ENCODE data around the gene ZWINT. TPM values are rescaled to one million over a fixed set of nuclear protein-coding genes. Genes with fewer than 3 reads are reported as not detected.

Gene ZWINT, protein sequence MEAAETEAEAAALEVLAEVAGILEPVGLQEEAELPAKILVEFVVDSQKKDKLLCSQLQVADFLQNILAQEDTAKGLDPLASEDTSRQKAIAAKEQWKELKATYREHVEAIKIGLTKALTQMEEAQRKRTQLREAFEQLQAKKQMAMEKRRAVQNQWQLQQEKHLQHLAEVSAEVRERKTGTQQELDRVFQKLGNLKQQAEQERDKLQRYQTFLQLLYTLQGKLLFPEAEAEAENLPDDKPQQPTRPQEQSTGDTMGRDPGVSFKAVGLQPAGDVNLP
- total RNA-seq: not detected

- Histone ChIP-seq H3K9me3 (no peaks in the 10 kb centered on the region), H3K27ac (peak within 1 kb of the TSS; percentile 31 to 46), H3K36me3 (no peaks in the 10 kb centered on the region), H3K27me3 (no peaks in the 10 kb centered on the region), H3K4me3 (peak within 1 kb of the TSS; percentile 67 to 77), H3K4me1 (peaks cover 0 to 3% of the 10 kb centered on the region in 2 donors)
- TF ChIP-seq CTCF (IDR thresholded peaks at IDR 0.05): no peak
- intact Hi-C loops (cut with DNase I): no loop called here
- peak; percentile 67 to 95 for DNase-seq (ENCODE audit: low spot score in 2 of 2)
Measured at GRCh38 chr10:56360967-56361612, at the start of gene ZWINT. Gene ZWINT (minus strand): TSS chr10:56361259. CDS start chr10:56361236, 23 bp downstream.

- H3K27me3 ChIP-seq: no peaks in the 10 kb centered on the region
- no peak overlapping the region for H3K27ac ChIP-seq
- no peaks in the 10 kb centered on the region for H3K36me3 ChIP-seq
- DNase-seq (ENCODE audit: low spot score in 2 of 2): no peak
- H3K4me1 ChIP-seq: no peaks in the 10 kb centered on the region
- TF ChIP-seq CTCF (IDR thresholded peaks at IDR 0.05): no peak
- no peaks in the 10 kb centered on the region for H3K9me3 ChIP-seq
- no peak overlapping the region for H3K4me3 ChIP-seq
- intact Hi-C loops (cut with DNase I): no loop called here
Measured at GRCh38 chr10:56383806-56384205, 22.7 kb upstream of the ZWINT start.

GRCh38 chr10:56370217-56371113, 9.4 kb upstream of the ZWINT start:
- no peaks in the 10 kb centered on the region for H3K36me3 ChIP-seq
- no peak for DNase-seq (ENCODE audit: low spot score in 2 of 2)
- H3K9me3 ChIP-seq: peaks cover 0 to 16% of the 10 kb centered on the region in 2 donors
- intact Hi-C loops (cut with DNase I): no loop called here
- no peak overlapping the region for H3K27ac ChIP-seq
- H3K4me1 ChIP-seq: no peaks in the 10 kb centered on the region
- TF ChIP-seq CTCF (IDR thresholded peaks at IDR 0.05): no peak
- no peaks in the 10 kb centered on the region for H3K27me3 ChIP-seq
- no peak overlapping the region for H3K4me3 ChIP-seq

DNA sequence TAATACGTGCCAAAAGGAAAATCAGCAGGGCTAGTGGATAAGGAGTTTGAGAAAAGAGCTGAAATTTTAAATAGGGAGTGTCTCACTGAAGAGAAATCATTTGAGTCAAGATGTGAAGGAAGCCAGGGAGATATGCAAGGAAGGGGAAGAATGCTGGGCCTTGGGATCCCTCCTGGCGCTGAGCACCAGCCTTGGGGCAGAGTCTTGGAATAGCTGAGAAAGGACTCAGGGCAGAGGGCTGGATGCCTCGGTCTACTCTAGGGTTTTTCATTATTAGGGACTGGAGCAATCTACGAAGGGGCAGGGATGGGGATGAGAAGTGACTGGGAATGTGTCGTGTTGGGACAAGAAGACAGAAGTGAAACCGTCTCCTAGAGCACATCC, 484 bp downstream of the ZWINT start:
- no peak for TF ChIP-seq CTCF (IDR thresholded peaks at IDR 0.05)
- no peak for DNase-seq (ENCODE audit: low spot score in 2 of 2)
- no peaks in the 10 kb centered on the region for H3K9me3 ChIP-seq
- H3K4me1 ChIP-seq: peaks cover 0 to 3% of the 10 kb centered on the region in 2 donors
- H3K4me3 ChIP-seq: peak overlapping the region; percentile 67 to 77
- intact Hi-C loops (cut with DNase I): no loop called here
- H3K27ac ChIP-seq: no peak overlapping the region
- no peaks in the 10 kb centered on the region for H3K27me3 ChIP-seq
- no peaks in the 10 kb centered on the region for H3K36me3 ChIP-seq

- intact Hi-C loops (cut with DNase I): no loop called here
Measured at GRCh38 chr10:56359837-56360236, 1.2 kb downstream of the ZWINT start.

More at GRCh38 chr10:56359837-56360236, 1.2 kb downstream of the ZWINT start:
- H3K36me3 ChIP-seq: no peaks in the 10 kb centered on the region
- TF ChIP-seq CTCF (IDR thresholded peaks at IDR 0.05): no peak
- no peaks in the 10 kb centered on the region for H3K9me3 ChIP-seq
- peaks cover 0 to 3% of the 10 kb centered on the region in 2 donors for H3K4me1 ChIP-seq
- H3K4me3 ChIP-seq: no peak overlapping the region
- no peak overlapping the region for H3K27ac ChIP-seq
- no peaks in the 10 kb centered on the region for H3K27me3 ChIP-seq
- no peak for DNase-seq (ENCODE audit: low spot score in 2 of 2)

All from ascending aorta (tissue), 2 donors.